HFFc6 (cell line): Measurements from ENCODE around the gene SPATA46. TPM values are rescaled to one million over a fixed set of nuclear protein-coding genes. Genes with fewer than 3 reads are reported as not detected.

Experiments used
- DNase-seq: peaks from one replicate; pipeline ENCODE4 v3.0.0-alpha.2; 2018
- H3K27ac Mint-ChIP-seq: 2 replicates; pipeline ENCODE4 v1.8.0; 2020; ENCODE audit warnings: mild to moderate bottlenecking, mixed read lengths
- H3K27me3 Mint-ChIP-seq: 2 replicates; pipeline ENCODE4 v1.8.0; 2021; ENCODE audit warnings: mild to moderate bottlenecking, moderate library complexity, mixed read lengths; ENCODE audit not compliant: insufficient read depth
- H3K36me3 Mint-ChIP-seq: 2 replicates; pipeline ENCODE4 v1.8.0; 2021; ENCODE audit warnings: low read depth, mixed read lengths
- H3K4me1 Mint-ChIP-seq: 2 replicates; pipeline ENCODE4 v1.8.0; 2020; ENCODE audit warnings: low read depth, mixed read lengths
- H3K4me3 Mint-ChIP-seq: 2 replicates; pipeline ENCODE4 v1.8.0; 2020; ENCODE audit warnings: mild to moderate bottlenecking, moderate library complexity, mixed read lengths
- H3K9me3 Mint-ChIP-seq: 2 replicates; pipeline ENCODE4 v1.8.0; 2020; ENCODE audit warnings: mild to moderate bottlenecking, mixed read lengths
- CTCF ChIP-seq: fragments of 200-600 bp; sonication (generic); IDR thresholded peaks from 2 replicates; pipeline ENCODE4 v1.5.0; 2021; ENCODE audit warnings: antibody characterized with exemption, mild to moderate bottlenecking
- total RNA-seq, 6 experiments: library from RNA; stranded (reverse); fragmentation: NEBNext Ultra II Directional; extraction: Animal tissue kit (Norgen Biotek cat#: 25700); gene quantifications; 2 replicates in 1 of 6; 3 replicates in 5 of 6; pipeline ENCODE4 v1.2.3, GENCODE V29; 2021

SPATA46 gene
- total RNA-seq, 6 experiments from 2014 or later: not detected

DNA sequence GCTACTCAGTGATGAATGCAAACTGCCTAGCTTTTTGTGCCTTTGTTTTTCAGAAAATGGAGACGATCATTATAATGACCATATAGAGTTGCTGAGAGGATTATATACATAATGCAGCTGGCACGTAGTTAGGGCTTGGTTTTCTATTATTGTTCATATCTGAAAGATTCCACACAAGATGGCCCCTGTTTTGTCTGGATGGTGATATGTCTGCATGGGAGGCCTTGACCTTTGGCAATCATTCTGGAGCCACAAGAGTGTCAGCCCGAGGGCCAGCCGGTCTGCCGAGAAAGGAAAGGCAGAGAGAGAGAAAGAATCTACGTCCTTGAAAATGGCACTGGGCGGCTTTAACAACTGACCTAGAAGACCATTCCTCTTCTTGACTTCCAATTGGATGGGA, 41.0 kb upstream of the SPATA46 start:
- Mint-ChIP-seq H3K36me3 (no peaks in the 10 kb centered on the region), H3K27me3 (peaks cover 16% of the 10 kb centered on the region), H3K4me1 (peaks cover 13% of the 10 kb centered on the region), H3K27ac (no peak overlapping the region), H3K4me3 (no peak overlapping the region), H3K9me3 (no peaks in the 10 kb centered on the region)
- no peak for DNase-seq
- TF ChIP-seq CTCF: no peak

GRCh38 chr1:162416909-162417308, 40.3 kb upstream of the SPATA46 start:
- no peak for TF ChIP-seq CTCF
- Mint-ChIP-seq H3K27me3 (peaks cover 11% of the 10 kb centered on the region), H3K9me3 (no peaks in the 10 kb centered on the region), H3K27ac (no peak overlapping the region), H3K4me1 (peaks cover 13% of the 10 kb centered on the region), H3K36me3 (no peaks in the 10 kb centered on the region), H3K4me3 (no peak overlapping the region)
- no peak for DNase-seq

GRCh38 chr1:162416215-162416614, 39.6 kb upstream of the SPATA46 start:
- Mint-ChIP-seq H3K4me3 (no peak overlapping the region), H3K27ac (no peak overlapping the region), H3K4me1 (peaks cover 17% of the 10 kb centered on the region), H3K27me3 (peaks cover 15% of the 10 kb centered on the region), H3K36me3 (no peaks in the 10 kb centered on the region), H3K9me3 (no peaks in the 10 kb centered on the region)
- no peak for DNase-seq
- TF ChIP-seq CTCF: no peak

- no peak for TF ChIP-seq CTCF
- H3K4me1 Mint-ChIP-seq: peaks cover 6% of the 10 kb centered on the region
- H3K27me3 Mint-ChIP-seq: peaks cover 17% of the 10 kb centered on the region
- no peaks in the 10 kb centered on the region for H3K9me3 Mint-ChIP-seq
- no peak within 1 kb of the TSS for H3K27ac Mint-ChIP-seq
- no peak for DNase-seq
- no peak within 1 kb of the TSS for H3K4me3 Mint-ChIP-seq
- H3K36me3 Mint-ChIP-seq: no peaks in the 10 kb centered on the region
These were observed 35.3 kb upstream of the SPATA46 start, which contains the start of gene SH2D1B for GRCh38 chr1:162412002-162412401. SH2D1B (minus strand) TSS chr1:162412136; CDS start chr1:162412016, 120 bp downstream.

GRCh38 chr1:162407539-162407938, 30.9 kb upstream of the SPATA46 start:
- Mint-ChIP-seq H3K27ac (no peak overlapping the region), H3K4me3 (no peak overlapping the region), H3K9me3 (no peaks in the 10 kb centered on the region), H3K36me3 (no peaks in the 10 kb centered on the region), H3K27me3 (peaks cover 10% of the 10 kb centered on the region), H3K4me1 (peaks cover 33% of the 10 kb centered on the region)
- DNase-seq: no peak
- no peak for TF ChIP-seq CTCF

DNA sequence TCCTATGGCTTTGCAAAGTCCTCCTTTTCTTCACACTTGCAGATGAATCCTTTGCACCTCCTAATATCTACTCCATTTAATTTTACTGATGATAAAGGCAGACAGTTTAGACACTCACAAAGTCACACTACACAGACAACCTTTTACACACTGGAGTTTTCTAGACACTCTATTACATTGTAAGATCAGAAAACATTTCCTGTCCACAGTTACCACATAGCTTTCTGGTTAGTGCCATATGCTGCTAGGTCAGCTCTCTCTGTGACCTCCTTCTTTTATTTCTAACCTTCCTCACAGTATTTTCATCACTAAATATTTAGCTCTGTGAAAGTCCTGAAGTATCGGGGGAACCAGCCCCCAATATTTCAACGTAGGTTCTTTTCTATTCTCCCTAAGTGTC, 30.2 kb upstream of the SPATA46 start:
- DNase-seq: no peak
- no peak overlapping the region for H3K27ac Mint-ChIP-seq
- H3K9me3 Mint-ChIP-seq: no peaks in the 10 kb centered on the region
- no peak overlapping the region for H3K4me3 Mint-ChIP-seq
- peaks cover 9% of the 10 kb centered on the region for H3K27me3 Mint-ChIP-seq
- H3K36me3 Mint-ChIP-seq: no peaks in the 10 kb centered on the region
- H3K4me1 Mint-ChIP-seq: peaks cover 32% of the 10 kb centered on the region
- TF ChIP-seq CTCF: no peak
